ENCODE measurements around the gene AZI2. TPM values are rescaled to one million over a fixed set of nuclear protein-coding genes. Genes with fewer than 3 reads are reported as not detected.
A peak's percentile ranks its signal among the peaks of the same experiment; 100 is the strongest.

AZI2 gene
- total RNA-seq, 1 donor from 2014 or later: 35.6 TPM

DNA sequence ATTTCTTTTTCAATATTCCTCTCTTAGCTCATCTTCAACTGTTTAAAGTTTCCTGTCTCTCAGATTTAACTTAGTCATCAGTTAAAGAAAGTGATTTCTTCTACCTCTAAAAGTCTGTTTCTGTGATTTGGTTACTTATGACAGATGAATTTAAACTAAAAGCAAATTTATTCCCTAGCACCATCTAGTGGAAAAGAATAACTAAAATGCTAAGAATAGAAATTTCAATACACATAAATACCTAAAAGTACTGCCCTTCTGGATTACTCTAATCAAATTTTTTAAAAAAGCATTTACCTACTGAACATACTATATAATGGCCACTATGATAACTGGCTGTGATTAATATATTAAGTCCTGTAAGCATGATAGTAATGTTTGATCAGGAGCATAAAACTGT is 14.1 kb downstream of the AZI2 start:
- Mint-ChIP-seq H3K27ac (no peak overlapping the region), H3K36me3 (ENCODE audit: low read depth) (peaks cover 59% of the 10 kb centered on the region), H3K4me1 (ENCODE audit: low read depth) (peaks cover 10% of the 10 kb centered on the region), H3K27me3 (ENCODE audit: low read depth) (no peaks in the 10 kb centered on the region), H3K4me3 (ENCODE audit: low read depth) (no peak overlapping the region), H3K9me3 (no peaks in the 10 kb centered on the region)
- no peak for DNase-seq (ENCODE audit: low spot score)
- intact Hi-C loops (cut with micrococcal nuclease): no loop called here

- Mint-ChIP-seq H3K9me3 (no peaks in the 10 kb centered on the region), H3K27me3 (ENCODE audit: low read depth) (no peaks in the 10 kb centered on the region), H3K4me1 (ENCODE audit: low read depth) (peaks cover 34% of the 10 kb centered on the region), H3K36me3 (ENCODE audit: low read depth) (peaks cover 39% of the 10 kb centered on the region), H3K27ac (no peak overlapping the region), H3K4me3 (ENCODE audit: low read depth) (no peak overlapping the region)
- DNase-seq (ENCODE audit: low spot score): no peak
- intact Hi-C loops (cut with micrococcal nuclease): loop anchor here (1.0 to 10.0 kb wide), 6 partner anchors 11 to 1194 kb away; partner anchors contain the start of gene EOMES
These were observed 20.2 kb downstream of the AZI2 start for GRCh38 chr3:28328188-28329151.

- H3K27ac Mint-ChIP-seq: peak overlapping the region; percentile 69
- intact Hi-C loops (cut with micrococcal nuclease): loop anchor here (1.0 to 10.0 kb wide), 11 partner anchors 22 to 1192 kb away; partner anchors contain the start of genes AZI2, CMC1 and ZCWPW2
These were observed 22.1 kb downstream of the AZI2 start for GRCh38 chr3:28326458-28326926.

GRCh38 chr3:28322464-28322863 is 26.2 kb downstream of the AZI2 start:
- intact Hi-C loops (cut with micrococcal nuclease): loop anchor here (10.0 kb wide), 2 partner anchors 688 to 1188 kb away; no protein-coding TSS in a partner anchor
- no peaks in the 10 kb centered on the region for H3K27me3 Mint-ChIP-seq (ENCODE audit: low read depth)
- no peak overlapping the region for H3K27ac Mint-ChIP-seq
- H3K36me3 Mint-ChIP-seq (ENCODE audit: low read depth): peaks cover 60% of the 10 kb centered on the region
- no peak overlapping the region for H3K4me3 Mint-ChIP-seq (ENCODE audit: low read depth)
- no peaks in the 10 kb centered on the region for H3K9me3 Mint-ChIP-seq
- H3K4me1 Mint-ChIP-seq (ENCODE audit: low read depth): peaks cover 43% of the 10 kb centered on the region
- DNase-seq (ENCODE audit: low spot score): no peak

More at GRCh38 chr3:28326458-28326926, 22.1 kb downstream of the AZI2 start:
- Mint-ChIP-seq H3K4me1 (ENCODE audit: low read depth) (peaks cover 36% of the 10 kb centered on the region), H3K9me3 (no peaks in the 10 kb centered on the region), H3K36me3 (ENCODE audit: low read depth) (peaks cover 45% of the 10 kb centered on the region), H3K4me3 (ENCODE audit: low read depth) (no peak overlapping the region), H3K27me3 (ENCODE audit: low read depth) (no peaks in the 10 kb centered on the region)
- peak; percentile 43 for DNase-seq (ENCODE audit: low spot score)

GRCh38 chr3:28320981-28321380 is 27.6 kb downstream of the AZI2 start:
- peaks cover 32% of the 10 kb centered on the region for H3K4me1 Mint-ChIP-seq (ENCODE audit: low read depth)
- no peak overlapping the region for H3K4me3 Mint-ChIP-seq (ENCODE audit: low read depth)
- H3K9me3 Mint-ChIP-seq: no peaks in the 10 kb centered on the region
- H3K36me3 Mint-ChIP-seq (ENCODE audit: low read depth): peaks cover 60% of the 10 kb centered on the region
- no peak overlapping the region for H3K27ac Mint-ChIP-seq
- H3K27me3 Mint-ChIP-seq (ENCODE audit: low read depth): no peaks in the 10 kb centered on the region
- intact Hi-C loops (cut with micrococcal nuclease): loop anchor here (10.0 kb wide), 2 partner anchors 686 to 1186 kb away; no protein-coding TSS in a partner anchor
- no peak for DNase-seq (ENCODE audit: low spot score)

DNA sequence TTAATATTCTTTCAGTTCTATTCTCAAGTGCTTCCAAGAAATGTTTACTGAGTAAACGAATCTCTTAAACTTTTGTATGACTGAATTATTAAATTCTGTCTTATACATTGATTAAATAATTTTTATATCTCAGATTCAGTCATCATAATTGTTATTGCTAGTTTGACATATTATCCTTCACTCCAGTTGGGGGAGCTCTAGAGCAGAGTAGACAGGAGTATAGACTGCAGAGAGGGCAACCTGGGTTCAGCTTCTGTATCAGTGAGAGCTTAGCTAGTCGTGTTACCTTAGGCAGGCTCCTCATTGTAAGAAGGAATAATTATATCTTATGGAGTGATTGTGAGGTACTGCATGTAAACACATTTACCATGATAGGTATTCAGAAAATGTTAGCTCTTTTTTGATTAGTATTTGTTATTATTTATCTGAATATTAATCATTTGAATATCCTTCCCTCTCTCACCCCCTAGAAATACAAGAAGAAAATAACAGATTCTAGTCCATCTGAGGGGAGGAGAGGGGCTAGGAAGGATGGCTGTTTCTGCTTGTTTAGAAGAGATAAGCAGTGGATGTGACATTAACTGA is 31.1 kb downstream of the AZI2 start:
- peak; percentile 16 for DNase-seq (ENCODE audit: low spot score)
- intact Hi-C loops (cut with micrococcal nuclease): loop anchor here (1.0 to 2.0 kb wide), 2 partner anchors 11 to 31 kb away; partner anchors contain the start of genes AZI2 and ZCWPW2
- Mint-ChIP-seq H3K27ac (no peak overlapping the region), H3K4me1 (ENCODE audit: low read depth) (peaks cover 19% of the 10 kb centered on the region), H3K4me3 (ENCODE audit: low read depth) (no peak overlapping the region), H3K36me3 (ENCODE audit: low read depth) (peaks cover 33% of the 10 kb centered on the region), H3K27me3 (ENCODE audit: low read depth) (no peaks in the 10 kb centered on the region), H3K9me3 (no peaks in the 10 kb centered on the region)

- Mint-ChIP-seq H3K4me3 (ENCODE audit: low read depth) (no peak overlapping the region), H3K9me3 (no peaks in the 10 kb centered on the region), H3K27ac (no peak overlapping the region), H3K4me1 (ENCODE audit: low read depth) (peaks cover 14% of the 10 kb centered on the region), H3K27me3 (ENCODE audit: low read depth) (no peaks in the 10 kb centered on the region), H3K36me3 (ENCODE audit: low read depth) (peaks cover 24% of the 10 kb centered on the region)
- no peak for DNase-seq (ENCODE audit: low spot score)
- intact Hi-C loops (cut with micrococcal nuclease): loop anchor here (2.0 kb wide), 1 partner anchor 33 kb away; the partner anchor contains the start of genes AZI2 and ZCWPW2
These were observed 32.4 kb downstream of the AZI2 start for GRCh38 chr3:28316226-28316625.

DNA sequence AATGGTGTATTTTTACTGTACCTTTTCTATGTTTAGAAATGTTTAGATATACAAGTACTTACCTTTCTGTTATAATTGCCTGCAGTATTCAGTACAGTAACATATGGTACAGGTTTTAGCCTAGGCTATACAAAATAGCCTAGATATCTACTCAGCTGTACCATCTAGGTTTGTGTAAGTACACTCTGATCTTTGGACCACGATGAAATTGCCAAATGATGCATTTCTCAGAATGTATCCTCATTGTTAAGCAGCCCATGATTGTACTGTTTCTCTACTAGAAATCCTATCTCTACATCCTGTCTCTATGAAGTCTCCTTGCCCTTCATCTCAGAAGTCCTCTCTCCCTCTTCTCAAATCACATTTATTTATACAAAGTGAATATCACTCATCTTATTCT is 32.9 kb downstream of the AZI2 start:
- Mint-ChIP-seq H3K27me3 (ENCODE audit: low read depth) (no peaks in the 10 kb centered on the region), H3K4me1 (ENCODE audit: low read depth) (peaks cover 9% of the 10 kb centered on the region), H3K4me3 (ENCODE audit: low read depth) (no peak overlapping the region), H3K9me3 (no peaks in the 10 kb centered on the region), H3K27ac (no peak overlapping the region), H3K36me3 (ENCODE audit: low read depth) (peaks cover 19% of the 10 kb centered on the region)
- DNase-seq (ENCODE audit: low spot score): no peak
- intact Hi-C loops (cut with micrococcal nuclease): loop anchor here (2.0 kb wide), 1 partner anchor 33 kb away; the partner anchor contains the start of genes AZI2 and ZCWPW2

GRCh38 chr3:28308196-28308595 is 40.4 kb downstream of the AZI2 start:
- DNase-seq (ENCODE audit: low spot score): no peak
- Mint-ChIP-seq H3K27ac (no peak overlapping the region), H3K4me1 (ENCODE audit: low read depth) (no peaks in the 10 kb centered on the region), H3K4me3 (ENCODE audit: low read depth) (no peak overlapping the region), H3K36me3 (ENCODE audit: low read depth) (peaks cover 16% of the 10 kb centered on the region), H3K9me3 (no peaks in the 10 kb centered on the region), H3K27me3 (ENCODE audit: low read depth) (no peaks in the 10 kb centered on the region)
- intact Hi-C loops (cut with micrococcal nuclease): no loop called here

GRCh38 chr3:28301688-28302087 is 46.9 kb downstream of the AZI2 start:
- Mint-ChIP-seq H3K36me3 (ENCODE audit: low read depth) (peaks cover 18% of the 10 kb centered on the region), H3K4me3 (ENCODE audit: low read depth) (no peak overlapping the region), H3K27ac (no peak overlapping the region), H3K9me3 (no peaks in the 10 kb centered on the region), H3K27me3 (ENCODE audit: low read depth) (no peaks in the 10 kb centered on the region), H3K4me1 (ENCODE audit: low read depth) (peaks cover 3% of the 10 kb centered on the region)
- no peak for DNase-seq (ENCODE audit: low spot score)
- intact Hi-C loops (cut with micrococcal nuclease): no loop called here

DNA sequence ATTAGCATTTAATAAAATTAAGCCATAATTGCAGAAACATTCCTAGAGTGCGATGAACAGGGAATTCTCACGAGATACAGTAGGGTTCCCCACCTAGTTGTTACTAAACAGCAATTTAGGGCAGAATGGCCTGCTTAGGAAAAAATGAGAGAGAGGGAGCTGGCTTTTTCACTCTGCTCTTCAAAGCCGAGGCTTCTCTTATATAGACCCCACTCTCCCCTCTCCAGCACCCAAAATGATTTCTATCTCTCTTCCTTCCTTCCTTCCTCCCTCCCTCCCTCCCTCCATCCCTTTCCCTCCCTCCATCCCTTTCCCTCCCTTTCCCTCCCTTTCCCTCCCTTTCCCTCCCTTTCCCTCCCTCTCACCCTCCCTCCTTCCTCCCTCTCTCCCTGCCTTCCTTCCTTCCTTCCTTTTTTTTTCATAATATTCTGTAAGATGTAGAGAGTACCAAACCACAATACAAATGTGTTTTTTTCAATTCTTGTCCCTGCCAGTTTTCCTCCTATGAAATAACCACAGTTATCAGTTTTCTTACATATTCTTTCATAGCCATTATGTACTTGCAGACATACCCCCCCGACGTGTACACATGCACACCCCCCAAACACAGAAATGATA is 48.2 kb downstream of the AZI2 start:
- H3K27me3 Mint-ChIP-seq (ENCODE audit: low read depth): no peaks in the 10 kb centered on the region
- peaks cover 11% of the 10 kb centered on the region for H3K36me3 Mint-ChIP-seq (ENCODE audit: low read depth)
- no peak overlapping the region for H3K4me3 Mint-ChIP-seq (ENCODE audit: low read depth)
- H3K27ac Mint-ChIP-seq: no peak overlapping the region
- intact Hi-C loops (cut with micrococcal nuclease): no loop called here
- H3K4me1 Mint-ChIP-seq (ENCODE audit: low read depth): peaks cover 9% of the 10 kb centered on the region
- no peak for DNase-seq (ENCODE audit: low spot score)
- no peaks in the 10 kb centered on the region for H3K9me3 Mint-ChIP-seq

GRCh38 chr3:28299705-28300104 is 48.9 kb downstream of the AZI2 start:
- Mint-ChIP-seq H3K4me3 (ENCODE audit: low read depth) (no peak overlapping the region), H3K36me3 (ENCODE audit: low read depth) (peaks cover 5% of the 10 kb centered on the region), H3K9me3 (no peaks in the 10 kb centered on the region), H3K27ac (no peak overlapping the region), H3K27me3 (ENCODE audit: low read depth) (no peaks in the 10 kb centered on the region), H3K4me1 (ENCODE audit: low read depth) (peaks cover 15% of the 10 kb centered on the region)
- intact Hi-C loops (cut with micrococcal nuclease): no loop called here
- no peak for DNase-seq (ENCODE audit: low spot score)
